Colon (tissue), 2 donors: Measurements from ENCODE around the gene AP1AR.
"Not testable (repeated sequence)": the region's sequence is repeated elsewhere in the genome, so short reads cannot be mapped to it uniquely, and the experiment has no call there.

Experiments
- FAIRE-seq: peaks from 2 replicates; lab custom pipeline; 2012; peaks lifted over from hg19 to GRCh38; lab: Jason Lieb, UNC
- donor health status: control.
- donor health status: control.

AP1AR gene, protein sequence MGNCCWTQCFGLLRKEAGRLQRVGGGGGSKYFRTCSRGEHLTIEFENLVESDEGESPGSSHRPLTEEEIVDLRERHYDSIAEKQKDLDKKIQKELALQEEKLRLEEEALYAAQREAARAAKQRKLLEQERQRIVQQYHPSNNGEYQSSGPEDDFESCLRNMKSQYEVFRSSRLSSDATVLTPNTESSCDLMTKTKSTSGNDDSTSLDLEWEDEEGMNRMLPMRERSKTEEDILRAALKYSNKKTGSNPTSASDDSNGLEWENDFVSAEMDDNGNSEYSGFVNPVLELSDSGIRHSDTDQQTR

DNA sequence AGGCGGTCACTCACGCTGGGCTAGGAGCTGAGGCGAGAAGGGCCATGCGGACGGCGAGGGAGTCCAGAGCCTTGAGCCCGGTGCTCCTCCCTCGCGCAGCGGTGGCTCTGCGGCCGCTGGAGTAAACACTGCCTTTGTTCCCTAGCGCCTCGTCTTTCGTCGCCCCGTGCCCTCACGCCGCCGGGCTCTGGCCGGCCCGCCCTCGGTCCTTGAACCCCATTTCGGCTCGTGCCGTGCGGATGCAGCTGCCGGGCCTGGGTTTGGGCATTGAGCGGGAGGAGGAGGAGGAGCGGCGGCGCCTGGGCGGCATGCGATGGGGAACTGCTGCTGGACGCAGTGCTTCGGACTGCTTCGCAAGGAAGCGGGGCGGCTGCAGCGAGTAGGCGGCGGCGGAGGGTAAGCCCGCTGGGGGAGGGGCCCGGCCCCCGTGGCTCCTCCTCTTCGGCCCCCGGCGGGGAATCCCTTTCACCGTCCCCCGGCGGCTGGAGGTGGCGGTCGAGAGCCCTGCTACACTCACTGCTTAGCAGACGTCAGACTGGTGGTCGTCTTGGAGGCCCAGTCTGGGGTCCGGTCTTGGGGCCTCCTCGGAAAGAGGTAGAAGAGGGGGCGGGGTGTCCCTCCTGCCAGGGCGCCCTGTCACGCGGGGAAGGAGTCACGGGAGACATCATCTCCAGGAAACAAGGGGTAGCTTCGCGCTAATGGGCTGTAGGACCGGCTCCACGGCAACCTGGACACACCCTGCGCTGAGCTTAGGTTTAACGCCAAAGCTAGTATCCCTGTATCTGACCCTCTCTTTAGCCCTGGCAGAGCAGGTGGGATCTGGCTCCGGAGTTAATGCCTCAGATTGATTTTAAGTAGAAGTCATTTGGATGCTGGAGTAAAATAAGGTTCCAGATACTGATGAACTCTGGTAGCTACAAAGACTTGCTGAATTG is at the start of gene AP1AR:
Gene AP1AR, plus strand, starts transcription at position 9 of the 935 bp plus-strand sequence. Its CDS starts 305 bp downstream, at position 314.
- FAIRE-seq: no peak

DNA sequence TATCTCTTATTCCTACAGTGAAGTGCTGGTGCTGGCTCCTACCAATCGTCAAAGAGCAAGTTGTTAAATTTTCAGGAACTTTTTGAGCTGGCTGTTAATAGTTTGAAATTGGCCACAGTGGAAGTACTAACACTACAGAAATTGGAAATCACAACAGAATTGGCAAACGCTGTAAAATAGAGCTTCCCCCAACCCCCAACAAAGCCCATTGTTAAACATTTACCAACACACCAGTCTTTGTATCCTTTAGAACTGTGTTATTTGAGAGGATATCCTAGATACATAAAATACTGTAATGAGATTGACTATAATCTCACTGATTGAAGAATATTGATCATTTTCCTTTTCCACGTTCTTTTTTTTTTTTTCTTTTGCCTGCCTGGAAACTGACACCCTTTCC is 49.0 kb upstream of the AP1AR start:
- FAIRE-seq: no peak

DNA sequence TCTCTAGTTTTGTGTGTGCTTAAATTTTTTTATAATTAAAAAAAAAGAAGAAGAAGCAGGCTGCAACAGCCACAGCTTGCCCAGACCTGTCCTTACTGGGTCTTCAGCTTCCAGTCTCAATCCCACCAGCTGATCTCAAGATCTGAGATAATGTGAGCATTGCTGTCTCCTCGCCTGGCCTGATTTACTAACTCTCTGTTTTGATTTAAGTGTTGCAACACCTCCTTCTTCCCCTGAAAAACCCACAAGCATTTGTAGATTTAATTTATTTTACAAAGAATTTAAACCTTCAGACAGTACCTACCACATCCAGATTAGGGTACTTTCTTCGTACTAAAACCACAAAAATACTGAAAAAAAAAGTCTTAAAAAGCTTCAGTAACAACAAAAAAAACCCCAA is 48.3 kb upstream of the AP1AR start:
- no peak for FAIRE-seq

DNA sequence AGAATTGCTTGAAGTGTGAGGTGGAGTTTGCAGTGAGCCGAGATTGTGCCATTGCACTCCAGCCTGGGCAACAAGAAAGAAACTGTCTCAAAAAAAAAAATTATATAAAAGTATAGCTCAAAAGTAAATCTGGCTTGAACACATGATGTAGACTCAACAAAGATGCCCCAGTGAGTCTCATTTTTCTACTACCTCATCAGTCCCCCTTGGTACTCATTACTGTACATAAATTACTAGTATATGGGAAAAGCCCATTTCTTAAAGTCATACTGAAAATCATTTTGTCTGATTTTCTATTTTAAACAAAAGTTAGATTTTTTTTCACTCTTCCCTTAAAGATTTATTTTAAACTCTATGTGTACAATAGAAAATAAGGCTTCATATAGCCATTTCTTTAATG is 47.1 kb upstream of the AP1AR start:
- no peak for FAIRE-seq

DNA sequence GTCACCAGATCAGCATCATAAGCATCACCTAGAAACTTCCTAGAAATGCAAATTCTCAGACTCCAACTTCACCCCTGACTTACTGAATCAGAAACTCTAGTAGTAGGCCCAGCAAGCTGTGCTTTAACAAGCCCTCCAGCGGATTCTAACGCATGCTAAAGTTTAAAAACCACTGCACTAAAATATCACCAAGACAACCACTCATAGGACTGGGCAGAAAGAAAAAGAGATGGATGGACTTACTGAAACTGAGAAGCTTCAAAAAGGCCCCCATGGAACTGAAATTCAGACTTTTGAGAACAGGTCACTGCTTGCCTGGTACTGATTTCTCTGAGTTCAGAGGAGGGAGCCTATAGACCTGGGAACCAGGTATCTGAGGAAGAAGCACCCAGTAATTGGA is 46.3 kb upstream of the AP1AR start:
- FAIRE-seq: no peak

DNA sequence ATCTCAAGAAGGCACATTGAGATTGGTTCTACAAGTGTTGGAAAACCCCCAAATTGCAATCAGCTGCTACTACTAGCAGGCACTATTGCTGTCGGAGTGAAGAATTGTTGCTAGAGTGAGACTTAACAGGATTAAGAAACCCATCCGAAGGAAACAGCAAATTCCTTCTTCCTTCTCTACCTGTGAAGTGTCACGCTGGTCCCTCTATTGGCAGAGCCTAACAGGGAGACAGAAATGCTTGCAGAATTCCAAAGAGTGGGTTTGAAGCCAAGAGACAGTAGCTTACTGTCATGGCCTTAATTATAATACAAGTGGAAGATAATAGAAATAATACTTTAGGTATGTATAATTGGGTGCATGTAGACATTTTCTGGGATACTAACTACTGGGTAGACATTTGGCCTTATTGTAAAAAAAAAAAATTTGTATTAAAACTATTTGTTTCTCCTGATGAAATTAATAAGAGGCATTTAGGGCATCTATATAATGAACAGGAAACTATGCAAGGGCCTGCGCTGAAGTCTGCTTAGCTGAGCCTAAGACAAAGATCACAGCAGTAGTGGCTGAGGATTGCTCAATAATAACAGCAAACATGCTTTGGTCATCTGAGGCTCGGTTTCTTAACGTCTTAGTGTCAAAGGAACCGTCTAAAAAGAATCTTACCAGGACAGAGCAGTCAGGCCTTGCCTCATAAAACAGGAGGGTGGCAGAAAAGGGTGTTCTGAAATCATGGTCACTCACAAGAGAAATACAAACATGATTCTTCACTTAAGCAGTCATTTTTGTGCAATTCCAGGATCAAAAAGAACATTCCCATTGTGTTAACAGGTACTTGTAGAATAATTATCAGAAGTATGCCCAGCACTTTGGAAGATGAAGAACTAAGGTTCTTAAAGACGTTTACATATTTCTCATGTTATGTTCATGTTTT is 45.6 kb upstream of the AP1AR start:
- no peak for FAIRE-seq

DNA sequence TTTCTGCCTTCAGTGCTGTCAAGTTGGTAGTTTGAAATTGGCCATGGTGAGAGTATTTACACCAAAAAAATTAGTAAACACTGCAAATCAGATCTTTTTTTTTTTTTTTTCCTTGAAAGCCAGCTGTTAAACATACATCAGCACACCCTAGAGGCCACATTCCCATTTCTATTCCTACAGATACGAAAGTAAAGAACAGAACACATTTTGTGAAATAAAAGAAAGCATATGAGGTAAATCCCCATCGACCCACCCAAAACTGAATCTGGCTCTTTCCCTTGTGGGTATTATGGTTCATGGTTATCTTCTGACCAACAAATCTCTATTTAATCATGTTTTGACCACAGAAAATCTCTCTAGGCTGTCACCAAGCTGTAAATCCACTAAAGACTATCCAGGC is 41.8 kb upstream of the AP1AR start:
- FAIRE-seq: no peak

DNA sequence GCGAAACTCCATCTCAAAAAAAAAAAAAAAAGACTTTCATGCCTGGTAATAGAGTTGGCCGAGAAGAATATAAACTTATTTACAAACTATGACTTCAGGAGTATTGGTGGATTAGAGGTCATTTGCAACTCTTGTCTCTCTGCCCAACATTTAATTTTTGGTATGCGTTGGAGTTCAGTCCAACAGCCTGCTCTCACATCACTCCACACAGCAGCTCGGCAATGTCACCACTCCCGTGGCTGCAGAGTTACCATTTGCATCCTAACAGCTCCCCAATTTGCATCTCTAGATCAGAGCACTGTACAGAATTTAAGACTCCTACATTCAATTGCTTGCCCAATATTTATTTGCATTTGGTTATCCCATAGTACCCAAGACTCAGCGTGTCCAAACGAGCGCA is 40.9 kb upstream of the AP1AR start:
- FAIRE-seq: no peak

DNA sequence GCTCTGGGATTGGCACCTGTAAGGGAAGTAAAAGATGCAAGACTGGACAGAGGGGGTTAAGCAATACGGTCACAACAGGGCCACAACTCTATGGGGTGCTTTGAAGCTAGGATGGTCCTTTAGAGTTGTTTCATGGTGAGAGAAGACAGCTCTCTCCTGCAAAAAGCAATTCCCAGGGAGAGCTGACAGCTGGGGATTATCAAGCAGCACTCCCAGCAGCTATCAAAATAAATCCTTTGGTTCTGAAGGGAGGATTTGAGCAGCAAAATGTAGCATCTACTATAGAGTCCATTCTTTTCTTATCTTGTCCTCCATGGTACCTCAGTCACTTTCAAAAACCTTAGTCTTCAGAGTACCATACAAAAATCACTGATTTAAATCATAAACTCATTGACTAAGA is 35.1 kb upstream of the AP1AR start:
- FAIRE-seq: no peak

DNA sequence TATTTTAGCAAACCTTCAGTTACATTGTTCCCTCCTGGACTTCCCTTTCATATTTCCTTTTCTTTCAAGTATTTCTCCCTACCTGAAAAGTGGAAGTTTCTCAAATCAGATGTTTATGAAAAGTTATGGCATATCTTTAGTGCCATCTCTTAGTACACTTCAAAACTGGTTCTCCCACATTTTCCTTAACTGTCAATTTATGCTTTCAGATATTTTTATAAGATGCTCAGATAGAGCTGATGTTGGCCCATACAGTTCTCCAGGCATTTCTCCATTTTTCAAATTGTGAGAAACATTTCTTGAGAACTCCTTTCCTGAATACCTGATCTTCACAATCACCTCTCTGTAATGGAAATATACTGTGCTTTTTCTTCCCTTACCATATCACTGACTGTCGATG is 32.5 kb upstream of the AP1AR start:
- no peak for FAIRE-seq

DNA sequence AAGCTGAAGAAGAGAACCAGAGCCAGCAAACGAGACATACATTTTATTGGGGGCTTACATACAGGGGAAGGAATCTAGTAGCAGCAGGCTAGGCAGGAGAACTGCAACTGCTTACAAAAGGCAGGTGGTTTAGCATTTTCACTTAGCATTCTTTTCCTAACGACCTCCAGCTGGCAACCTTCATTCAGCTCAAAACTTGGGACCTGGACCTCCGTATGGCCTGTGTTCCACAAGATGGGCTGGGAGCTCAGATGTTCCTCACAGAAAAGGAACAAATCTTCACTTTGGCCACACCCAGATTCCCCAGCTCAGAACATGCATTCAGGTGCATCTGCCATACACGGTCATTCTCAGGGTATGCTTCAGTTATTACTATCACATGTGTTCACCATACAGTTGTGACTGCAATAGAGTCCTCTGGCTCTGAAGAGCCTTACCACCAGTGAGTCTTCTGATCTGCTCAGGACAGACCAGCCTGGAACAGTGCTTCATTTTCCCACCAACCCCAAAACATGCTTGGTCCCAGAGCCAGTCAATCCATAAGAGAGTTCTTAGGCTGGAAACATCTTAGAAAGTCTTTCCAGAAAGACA is 29.6 kb upstream of the AP1AR start:
- FAIRE-seq: no peak

DNA sequence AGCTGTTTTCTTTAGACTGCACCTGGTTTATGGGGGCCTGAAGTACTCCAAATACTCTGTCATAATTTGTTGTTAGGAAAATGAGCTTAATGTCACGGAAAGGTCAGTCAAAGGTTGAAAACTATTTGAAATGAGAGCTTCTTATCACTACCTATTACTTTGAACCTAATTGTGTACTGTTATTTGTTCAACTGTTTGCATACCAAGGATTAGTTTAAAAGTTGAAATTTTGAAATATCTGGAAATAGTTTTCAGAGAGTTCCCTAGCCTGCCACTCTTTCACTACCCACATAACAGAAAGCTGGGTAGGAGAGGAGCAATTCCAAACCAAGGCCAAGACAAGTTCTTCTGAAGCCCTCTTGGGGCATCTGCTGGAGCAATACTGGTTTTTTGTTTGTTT is 28.0 kb upstream of the AP1AR start:
- FAIRE-seq: no peak

DNA sequence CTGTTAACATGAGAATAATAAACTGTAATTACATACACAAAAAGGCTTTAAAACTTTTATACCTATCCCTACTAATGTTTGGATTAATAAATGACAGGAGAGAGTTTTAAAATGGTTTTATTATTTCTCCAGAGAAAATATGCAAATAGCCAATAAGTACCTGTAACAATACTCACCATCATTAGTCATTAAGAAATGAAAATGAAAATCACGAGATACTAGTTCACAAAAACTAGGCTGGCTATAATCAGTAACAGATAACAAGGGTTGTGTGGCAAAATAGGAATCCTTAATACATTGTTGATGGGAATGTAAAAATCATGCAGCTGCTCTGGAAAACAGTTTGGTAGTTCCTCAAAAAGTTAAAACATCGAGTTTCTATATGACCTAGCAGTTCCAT is 25.2 kb upstream of the AP1AR start:
- no peak for FAIRE-seq

DNA sequence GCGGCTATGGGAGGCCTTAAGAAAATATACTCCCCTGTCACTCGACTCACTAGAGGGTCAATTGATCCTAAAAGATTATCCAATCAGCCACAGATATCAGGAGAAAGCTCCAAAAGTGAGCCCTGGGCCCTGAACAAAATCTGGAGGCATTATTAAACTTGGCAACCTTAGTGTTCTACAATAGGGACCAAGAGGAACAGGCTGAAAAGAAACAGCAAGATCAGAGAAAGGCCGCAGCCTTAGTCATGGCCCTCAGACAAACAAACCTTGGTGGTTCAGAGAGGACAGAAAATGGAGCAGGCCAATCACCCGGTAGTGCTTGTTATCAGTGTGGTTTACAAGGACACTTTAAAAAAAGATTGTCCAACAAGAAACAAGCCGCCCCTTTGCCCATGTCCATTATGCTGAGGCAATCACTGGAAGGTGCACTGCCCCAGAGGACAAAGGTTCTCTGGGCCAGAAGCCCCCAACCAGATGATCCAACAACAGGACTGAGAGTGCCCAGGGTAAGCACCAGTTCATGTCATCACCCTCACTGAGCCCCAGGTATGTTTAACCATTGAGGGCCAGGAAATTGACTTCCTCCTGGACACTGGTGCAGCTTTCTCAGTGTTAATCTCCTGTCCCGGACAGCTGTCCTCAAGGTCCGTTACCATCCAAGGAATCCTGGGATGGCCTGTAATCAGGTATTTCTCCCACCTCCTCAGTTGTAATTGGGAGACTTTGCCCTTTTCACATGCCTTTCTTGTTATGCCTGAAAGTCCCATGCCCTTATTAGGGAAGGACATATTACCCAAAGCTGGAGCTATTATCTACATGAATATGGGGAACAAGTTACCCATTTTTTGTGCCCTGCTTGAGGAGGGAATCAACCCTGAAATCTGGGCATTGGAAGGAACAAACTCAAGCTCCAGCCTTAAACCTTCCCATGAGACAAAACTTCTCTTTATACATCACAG is 23.2 kb upstream of the AP1AR start:
- FAIRE-seq: not testable (repeated sequence)

DNA sequence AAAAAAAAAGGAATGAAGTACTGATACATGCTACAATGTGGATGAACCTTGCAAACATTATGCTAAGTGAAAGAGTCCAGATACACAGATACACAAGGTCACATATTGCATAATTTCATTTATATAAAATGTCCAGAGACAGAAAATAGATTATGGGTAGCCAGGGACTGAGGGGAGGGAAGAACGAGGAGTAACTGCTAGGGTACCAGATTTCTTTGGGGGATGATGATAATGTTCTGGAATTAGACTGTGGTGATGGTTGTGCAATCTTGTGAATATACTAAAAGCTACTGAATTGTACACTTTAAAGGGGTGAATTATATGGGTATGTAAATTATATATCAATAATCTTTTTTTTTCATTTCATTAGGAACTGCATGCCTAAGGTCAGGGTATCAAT is 20.8 kb upstream of the AP1AR start:
- no peak for FAIRE-seq

DNA sequence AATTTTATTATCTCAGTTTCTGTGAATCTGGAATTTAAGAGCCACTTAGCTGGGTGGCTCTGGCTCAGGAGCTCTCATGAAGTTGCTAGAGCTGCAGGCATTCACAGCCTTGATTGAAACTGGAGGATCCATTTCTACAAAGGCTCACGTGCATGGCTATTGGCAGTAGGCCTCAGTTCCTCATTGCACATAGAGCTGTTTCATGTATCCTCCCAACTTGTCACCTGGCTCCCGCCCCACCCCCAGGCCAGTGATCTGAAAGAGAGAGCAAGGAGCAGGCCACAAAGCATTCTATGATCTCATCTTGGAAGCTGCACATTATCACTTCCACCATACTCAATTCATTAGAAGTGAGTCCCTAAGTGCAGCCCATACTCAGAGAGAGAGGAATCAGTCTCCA is 18.5 kb upstream of the AP1AR start:
- no peak for FAIRE-seq

DNA sequence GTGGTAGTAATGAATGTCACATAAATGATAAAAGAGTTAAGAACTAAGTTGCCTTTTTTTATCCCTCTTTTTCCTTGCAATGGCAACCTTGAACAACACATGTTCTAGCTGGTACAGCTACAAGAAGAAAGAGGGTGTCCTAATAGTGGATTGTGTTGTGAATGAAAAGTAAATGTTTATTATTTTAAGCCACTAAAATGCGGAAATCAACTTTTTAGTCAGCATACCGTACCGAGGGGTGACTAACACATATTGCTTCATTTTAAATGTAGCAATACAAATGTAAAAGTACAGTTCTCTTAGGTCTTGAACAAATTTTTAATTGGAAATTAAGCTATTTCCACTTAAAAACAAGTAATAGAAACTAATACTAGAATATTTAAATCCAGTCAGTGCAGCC is 17.7 kb upstream of the AP1AR start:
- no peak for FAIRE-seq

DNA sequence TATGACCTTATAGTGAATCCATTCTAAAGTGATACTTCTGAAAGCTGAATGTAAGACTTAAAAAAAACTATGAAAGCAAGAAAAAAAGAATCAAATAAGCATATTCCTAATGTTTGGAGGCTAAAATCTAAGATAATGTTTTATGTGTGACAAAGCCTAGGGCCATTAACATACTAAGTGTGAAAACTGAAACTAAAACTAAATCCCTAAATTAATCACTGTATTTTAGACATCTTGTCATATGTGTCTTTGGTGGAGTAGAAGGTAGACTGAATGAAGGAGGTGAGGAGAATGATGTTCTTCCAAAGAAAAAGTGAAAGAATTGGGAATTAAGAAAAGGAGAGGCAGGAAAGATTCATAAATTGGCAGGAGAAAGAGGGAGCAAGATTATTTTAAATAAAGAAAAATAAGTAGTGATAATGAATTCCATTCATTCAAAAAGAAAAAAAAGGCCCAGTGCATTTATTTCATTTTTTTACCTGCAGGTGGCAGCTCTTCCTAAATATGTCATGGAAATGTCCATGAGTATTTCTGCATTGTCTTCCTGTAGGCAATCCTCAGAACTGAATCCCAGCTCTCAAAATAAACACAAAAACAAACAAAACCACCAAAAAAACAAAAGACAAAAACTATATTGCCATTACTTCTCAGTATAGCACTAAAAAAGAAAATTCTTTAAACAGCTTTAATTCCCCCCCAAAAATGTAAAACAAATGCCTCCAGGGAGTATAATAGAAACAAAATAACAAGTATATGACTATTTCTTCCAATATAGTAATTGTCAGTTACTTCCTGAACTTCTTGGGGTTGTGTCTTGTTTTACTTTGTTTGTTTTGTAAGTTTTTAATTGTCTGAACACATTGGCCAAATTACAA is 17.0 kb upstream of the AP1AR start:
- peak; percentile 28 for FAIRE-seq

DNA sequence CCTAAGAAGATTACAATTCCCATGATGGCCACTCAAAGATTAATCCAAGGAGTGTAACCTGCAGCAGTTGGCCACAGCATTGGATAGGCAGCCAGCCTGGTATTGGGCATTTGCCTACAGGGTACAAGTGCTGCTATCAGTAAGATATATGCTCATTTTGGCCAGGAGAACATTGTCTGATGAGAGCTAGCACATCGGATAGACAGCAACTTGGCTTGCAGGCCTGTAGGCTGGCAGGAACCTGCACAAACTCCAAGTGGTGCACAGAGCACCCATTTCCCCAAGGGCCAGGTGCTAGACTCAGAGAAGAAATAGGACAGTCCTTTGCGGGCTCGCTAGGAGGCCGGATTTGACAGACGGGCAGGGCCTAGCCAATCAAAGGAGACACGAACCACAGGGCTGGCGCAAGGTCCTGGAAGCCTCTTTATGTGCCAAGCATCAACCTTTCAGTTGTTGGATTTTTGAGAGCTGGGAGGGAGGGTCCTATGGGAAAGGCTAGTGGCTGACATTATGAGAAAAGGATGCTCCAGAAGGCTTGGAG is 11.7 kb upstream of the AP1AR start:
- FAIRE-seq: no peak
